GM12891 (cell line): Measurements from ENCODE around the gene C4orf50.

Experiments
- POLR2A ChIP-seq: IDR thresholded peaks from 2 replicates; pipeline ENCODE4 v1.6.1; 2011; ENCODE audit warnings: low read depth, low read length, control low read depth
- POLR2AphosphoS5 ChIP-seq: IDR thresholded peaks from 2 replicates; pipeline ENCODE4 v1.6.1; 2011; ENCODE audit warnings: low read depth, low read length, control low read depth
- POU2F2 ChIP-seq: IDR thresholded peaks from 2 replicates; pipeline ENCODE4 v1.6.1; 2011; ENCODE audit warnings: low read depth, mild to moderate bottlenecking, control low read depth, low read length, moderate library complexity
- SPI1 ChIP-seq: IDR thresholded peaks from 2 replicates; pipeline ENCODE4 v1.6.1; 2011; ENCODE audit warnings: low read depth, low read length, control low read depth
- TAF1 ChIP-seq: IDR thresholded peaks from 2 replicates; pipeline ENCODE4 v1.6.1; 2011; ENCODE audit warnings: low read depth, low read length, control low read depth

DNA sequence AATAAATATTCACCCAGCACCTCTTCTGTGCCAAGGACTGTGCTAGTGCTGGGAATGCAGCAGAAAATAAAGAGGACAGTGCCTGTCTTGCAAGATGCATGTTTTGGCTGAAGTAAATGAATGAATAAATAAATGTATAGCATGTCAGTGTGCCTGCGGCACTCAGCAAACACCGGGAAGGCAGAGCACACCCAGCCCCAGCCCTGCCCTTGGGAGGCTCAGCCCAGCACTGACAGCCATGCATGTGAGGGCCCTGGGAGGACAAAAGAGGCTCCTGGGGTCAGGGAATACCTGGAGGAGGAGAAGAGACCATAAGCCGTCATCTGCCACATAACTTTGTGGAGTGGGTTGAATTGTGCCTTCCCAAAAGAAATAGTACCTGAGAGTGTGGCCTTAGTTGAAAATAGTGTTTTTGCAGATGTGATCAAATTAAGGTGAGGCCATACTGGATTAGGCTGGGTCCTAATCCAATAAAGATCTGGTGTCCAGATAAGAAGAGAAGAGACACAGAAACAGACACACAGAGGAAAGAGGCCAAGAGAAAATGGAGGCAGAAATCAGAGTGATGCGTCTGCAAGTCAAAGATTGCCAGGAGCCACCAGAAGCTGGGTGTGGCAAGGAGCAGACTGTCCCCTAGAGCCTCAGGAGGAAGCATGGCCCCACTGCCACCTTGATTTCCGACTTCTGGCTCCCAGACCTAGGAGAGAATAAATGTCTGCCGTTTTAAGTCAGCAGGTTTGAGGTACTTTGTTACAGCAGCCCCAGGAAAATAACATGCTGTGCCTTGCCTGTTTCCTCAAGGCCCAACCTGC, 16.3 kb downstream of the C4orf50 start:
- TF ChIP-seq POLR2A (no peak), POLR2AphosphoS5 (no peak), TAF1 (no peak), SPI1 (no peak), POU2F2 (no peak)
